ENCODE measurements around the gene SLC26A4. TPM values are rescaled to one million over a fixed set of nuclear protein-coding genes. Genes with fewer than 3 reads are reported as not detected.

Gene SLC26A4
- total RNA-seq, 1 donor from 2014 or later = 0.43 TPM

GRCh38 chr7:107622429-107622828 lies 38.2 kb upstream of the SLC26A4 start:
- DNase-seq (ENCODE audit: low spot score, unreplicated experiment) = no peak
- TF ChIP-seq CTCF (IDR thresholded peaks at IDR 0.05; ENCODE audit: unreplicated experiment) = no peak
- no peaks in the 10 kb centered on the region for H3K27me3 Mint-ChIP-seq
- peaks cover 6% of the 10 kb centered on the region for H3K9me3 Mint-ChIP-seq (ENCODE audit: low read depth)
- no peak overlapping the region for H3K27ac Mint-ChIP-seq
- H3K4me1 Mint-ChIP-seq (ENCODE audit: low read depth) = no peaks in the 10 kb centered on the region
- H3K4me3 Mint-ChIP-seq (ENCODE audit: low read depth) = no peak overlapping the region
- H3K36me3 Mint-ChIP-seq (ENCODE audit: insufficient read depth) = no peaks in the 10 kb centered on the region

GRCh38 chr7:107622894-107623293 lies 37.7 kb upstream of the SLC26A4 start:
- TF ChIP-seq CTCF (IDR thresholded peaks at IDR 0.05; ENCODE audit: unreplicated experiment) = no peak
- Mint-ChIP-seq H3K4me1 (ENCODE audit: low read depth) (no peaks in the 10 kb centered on the region), H3K9me3 (ENCODE audit: low read depth) (peaks cover 6% of the 10 kb centered on the region), H3K27ac (no peak overlapping the region), H3K4me3 (ENCODE audit: low read depth) (no peak overlapping the region), H3K27me3 (no peaks in the 10 kb centered on the region), H3K36me3 (ENCODE audit: insufficient read depth) (no peaks in the 10 kb centered on the region)
- DNase-seq (ENCODE audit: low spot score, unreplicated experiment) = no peak

GRCh38 chr7:107627002-107627401 lies 33.6 kb upstream of the SLC26A4 start:
- Mint-ChIP-seq H3K27me3 (no peaks in the 10 kb centered on the region), H3K4me1 (ENCODE audit: low read depth) (no peaks in the 10 kb centered on the region), H3K27ac (peak overlapping the region; percentile 88), H3K4me3 (ENCODE audit: low read depth) (no peak overlapping the region), H3K9me3 (ENCODE audit: low read depth) (peaks cover 6% of the 10 kb centered on the region), H3K36me3 (ENCODE audit: insufficient read depth) (no peaks in the 10 kb centered on the region)
- DNase-seq (ENCODE audit: low spot score, unreplicated experiment) = no peak
- TF ChIP-seq CTCF (IDR thresholded peaks at IDR 0.05; ENCODE audit: unreplicated experiment) = no peak

GRCh38 chr7:107628461-107629064 lies 32.1 kb upstream of the SLC26A4 start:
- no peak overlapping the region for H3K4me3 Mint-ChIP-seq (ENCODE audit: low read depth)
- H3K36me3 Mint-ChIP-seq (ENCODE audit: insufficient read depth) = no peaks in the 10 kb centered on the region
- no peaks in the 10 kb centered on the region for H3K27me3 Mint-ChIP-seq
- TF ChIP-seq CTCF (IDR thresholded peaks at IDR 0.05; ENCODE audit: unreplicated experiment) = no peak
- no peaks in the 10 kb centered on the region for H3K4me1 Mint-ChIP-seq (ENCODE audit: low read depth)
- peaks cover 6% of the 10 kb centered on the region for H3K9me3 Mint-ChIP-seq (ENCODE audit: low read depth)
- DNase-seq (ENCODE audit: low spot score, unreplicated experiment) = no peak
- H3K27ac Mint-ChIP-seq = no peak overlapping the region

GRCh38 chr7:107630342-107630741 lies 30.3 kb upstream of the SLC26A4 start:
- no peak for TF ChIP-seq CTCF (IDR thresholded peaks at IDR 0.05; ENCODE audit: unreplicated experiment)
- no peaks in the 10 kb centered on the region for H3K27me3 Mint-ChIP-seq

More at GRCh38 chr7:107630342-107630741, 30.3 kb upstream of the SLC26A4 start:
- no peak overlapping the region for H3K4me3 Mint-ChIP-seq (ENCODE audit: low read depth)
- DNase-seq (ENCODE audit: low spot score, unreplicated experiment) = no peak
- peaks cover 6% of the 10 kb centered on the region for H3K9me3 Mint-ChIP-seq (ENCODE audit: low read depth)
- H3K27ac Mint-ChIP-seq = peak overlapping the region; percentile 5
- no peaks in the 10 kb centered on the region for H3K36me3 Mint-ChIP-seq (ENCODE audit: insufficient read depth)
- no peaks in the 10 kb centered on the region for H3K4me1 Mint-ChIP-seq (ENCODE audit: low read depth)

All from progenitor cell of endocrine pancreas (in vitro differentiated cells).